Bronchial epithelial cell (primary cell): Measurements from ENCODE around the gene SF3B4. TPM values are rescaled to one million over a fixed set of nuclear protein-coding genes. Genes with fewer than 3 reads are reported as not detected.

Source experiments
- DNase-seq: peaks from one replicate; pipeline ENCODE4 v3.0.0-alpha.2; 2010; ENCODE audit warnings: low read depth
- FAIRE-seq: peaks from 2 replicates; lab custom pipeline; 2011; peaks lifted over from hg19 to GRCh38; lab: Jason Lieb, UNC
- H3K27me3 ChIP-seq: 2 replicates; pipeline ENCODE4 v1.5.1; 2011; ENCODE audit warnings: low read length; ENCODE audit not compliant: control insufficient read depth, insufficient read depth
- H3K36me3 ChIP-seq: 2 replicates; pipeline ENCODE4 v1.5.1; 2011; ENCODE audit warnings: low read length; ENCODE audit not compliant: control insufficient read depth, insufficient read depth
- H3K4me3 ChIP-seq: 2 replicates; pipeline ENCODE4 v1.5.1; 2011; ENCODE audit warnings: mild to moderate bottlenecking, low read depth, low read length, control low read depth
- total RNA-seq: library from RNA; depleted of rRNA; stranded (reverse); fragments of >200 nt; gene quantifications from 2 replicates; pipeline ENCODE4 v1.2.1, GENCODE V29; 2014
- TF ChIP-seq, protein P1 (sequence below): IDR thresholded peaks from 2 replicates; pipeline ENCODE4 v1.5.1; 2011; ENCODE audit warnings: mild to moderate bottlenecking, moderate library complexity, low read length, control low read depth, inconsistent platforms; ENCODE audit not compliant: insufficient read depth, severe bottlenecking

The SF3B4 gene
- total RNA-seq, 1 donor from 2014 or later = 7.4 TPM

DNA sequence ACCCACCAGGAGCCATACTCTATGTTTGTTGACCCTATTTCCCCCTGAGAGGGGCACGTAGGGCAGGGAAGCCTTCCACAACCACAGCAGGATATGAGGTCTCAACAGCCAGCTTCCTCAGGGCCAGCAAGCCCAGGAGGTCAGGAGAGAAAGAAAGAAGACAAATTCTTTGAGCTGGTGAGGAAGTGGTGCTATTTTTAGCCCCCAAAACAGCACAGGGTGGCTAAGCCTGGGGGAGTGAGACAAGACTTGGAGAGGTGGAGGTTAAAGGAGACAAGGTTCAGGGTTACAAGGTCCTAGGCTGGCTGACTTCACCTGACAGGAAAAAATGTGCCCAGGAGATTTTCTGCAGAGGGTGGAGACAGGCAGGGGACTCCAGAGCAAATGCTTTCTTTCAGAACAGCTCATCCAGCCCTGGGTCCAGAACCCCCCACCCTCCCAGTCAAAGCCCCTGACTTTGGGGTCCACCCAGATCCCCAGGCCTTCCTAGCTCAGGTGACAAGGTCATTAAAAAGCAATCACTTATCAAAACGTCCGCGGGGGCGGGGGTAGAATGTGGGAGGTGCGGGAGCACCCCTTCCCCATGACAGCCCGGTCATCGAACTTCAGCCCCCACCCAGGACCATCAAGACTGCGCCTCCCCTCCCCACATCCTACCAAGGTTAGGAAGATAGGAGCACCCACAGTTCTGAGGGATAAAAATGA, 11.3 kb downstream of the SF3B4 start:
- no peaks in the 10 kb centered on the region for H3K36me3 ChIP-seq
- FAIRE-seq = no peak
- TF ChIP-seq, protein P1, sequence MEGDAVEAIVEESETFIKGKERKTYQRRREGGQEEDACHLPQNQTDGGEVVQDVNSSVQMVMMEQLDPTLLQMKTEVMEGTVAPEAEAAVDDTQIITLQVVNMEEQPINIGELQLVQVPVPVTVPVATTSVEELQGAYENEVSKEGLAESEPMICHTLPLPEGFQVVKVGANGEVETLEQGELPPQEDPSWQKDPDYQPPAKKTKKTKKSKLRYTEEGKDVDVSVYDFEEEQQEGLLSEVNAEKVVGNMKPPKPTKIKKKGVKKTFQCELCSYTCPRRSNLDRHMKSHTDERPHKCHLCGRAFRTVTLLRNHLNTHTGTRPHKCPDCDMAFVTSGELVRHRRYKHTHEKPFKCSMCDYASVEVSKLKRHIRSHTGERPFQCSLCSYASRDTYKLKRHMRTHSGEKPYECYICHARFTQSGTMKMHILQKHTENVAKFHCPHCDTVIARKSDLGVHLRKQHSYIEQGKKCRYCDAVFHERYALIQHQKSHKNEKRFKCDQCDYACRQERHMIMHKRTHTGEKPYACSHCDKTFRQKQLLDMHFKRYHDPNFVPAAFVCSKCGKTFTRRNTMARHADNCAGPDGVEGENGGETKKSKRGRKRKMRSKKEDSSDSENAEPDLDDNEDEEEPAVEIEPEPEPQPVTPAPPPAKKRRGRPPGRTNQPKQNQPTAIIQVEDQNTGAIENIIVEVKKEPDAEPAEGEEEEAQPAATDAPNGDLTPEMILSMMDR = no peak
- no peak overlapping the region for H3K4me3 ChIP-seq
- H3K27me3 ChIP-seq = peaks cover 4% of the 10 kb centered on the region
- no peak for DNase-seq

DNA sequence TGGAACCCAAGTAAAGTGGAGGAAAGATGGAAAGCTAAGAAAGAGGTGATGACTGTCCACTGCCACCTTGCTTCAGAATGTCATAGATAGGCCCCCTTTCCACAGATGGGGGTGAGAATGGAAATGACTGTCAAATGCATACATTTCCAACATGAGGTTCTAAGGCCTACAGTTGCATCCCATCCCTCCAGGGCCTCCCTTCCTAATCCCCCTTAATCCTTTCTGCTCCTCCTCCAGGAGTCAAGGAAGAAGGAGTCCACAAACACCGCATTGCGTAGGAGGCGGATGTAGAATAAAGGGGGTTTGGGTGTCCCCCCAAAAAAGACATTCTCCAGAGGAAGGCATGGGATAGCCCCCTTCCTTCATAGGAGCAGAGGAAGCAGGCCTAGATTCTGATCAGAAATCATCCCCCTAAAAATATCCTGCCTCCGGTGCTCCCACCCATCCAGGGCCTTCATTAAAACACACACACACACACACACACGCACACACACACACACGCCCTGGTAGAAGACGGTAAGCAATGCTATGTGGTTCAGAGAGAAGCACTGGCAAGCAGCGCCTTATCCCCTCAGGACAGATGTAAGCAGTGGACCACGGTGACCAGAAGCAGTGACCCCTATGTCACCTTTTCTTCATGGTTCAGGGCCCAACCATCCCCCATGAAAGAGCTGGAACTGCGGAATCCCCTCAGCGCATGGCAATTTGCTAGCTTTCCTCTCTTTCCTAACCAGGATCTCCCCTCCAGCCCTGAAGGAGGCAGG, 12.0 kb downstream of the SF3B4 start:
- FAIRE-seq (no peak), DNase-seq (no peak)
- TF ChIP-seq, protein P1 = no peak
- Histone ChIP-seq H3K4me3 (no peak overlapping the region), H3K36me3 (no peaks in the 10 kb centered on the region), H3K27me3 (peaks cover 4% of the 10 kb centered on the region)

DNA sequence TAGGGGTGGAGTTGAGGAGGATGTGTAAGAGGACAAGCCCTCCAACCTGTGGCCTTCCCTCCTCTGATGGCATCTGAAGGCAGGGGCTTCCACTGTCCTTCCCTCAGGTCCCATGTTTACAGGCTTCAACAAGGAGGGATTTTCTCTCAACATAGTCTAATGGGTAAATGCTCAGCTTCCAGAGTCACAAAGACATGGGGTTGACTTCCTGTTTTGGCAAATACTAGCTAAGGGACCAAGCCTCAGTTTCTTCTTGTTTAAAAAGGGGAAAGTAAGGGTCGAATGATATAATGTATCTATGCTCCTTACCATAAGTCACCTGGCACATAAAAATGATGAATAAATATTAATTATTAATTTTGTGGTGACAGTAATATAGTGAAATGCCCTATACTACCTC, 13.1 kb downstream of the SF3B4 start:
- Histone ChIP-seq H3K4me3 (no peak overlapping the region), H3K36me3 (no peaks in the 10 kb centered on the region), H3K27me3 (peaks cover 4% of the 10 kb centered on the region)
- DNase-seq = no peak
- TF ChIP-seq, protein P1 = no peak
- FAIRE-seq = no peak

DNA sequence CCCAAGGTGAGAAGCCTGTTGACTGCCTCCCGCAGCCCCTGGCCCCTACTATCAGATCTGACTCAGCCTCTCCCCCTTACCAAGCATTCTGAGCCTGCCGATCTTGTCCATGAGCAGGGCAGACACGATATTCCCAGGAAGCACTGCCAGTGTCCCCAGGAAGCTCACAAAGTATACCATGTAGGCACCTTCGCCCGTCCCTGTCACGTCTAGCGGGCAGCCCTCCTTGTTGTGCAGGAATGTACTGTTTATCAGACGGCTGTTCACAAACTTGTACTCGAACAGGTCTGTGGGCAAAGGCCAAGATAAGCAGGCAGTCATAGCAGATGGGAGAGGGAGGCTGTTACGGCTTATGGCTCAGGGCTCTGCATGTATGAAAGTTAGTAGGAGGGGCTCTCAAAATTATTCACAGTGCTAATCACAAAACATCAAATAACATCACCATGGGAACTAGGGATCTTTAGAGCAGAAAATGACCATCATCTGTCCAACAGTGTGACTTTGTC, 21.0 kb downstream of the SF3B4 start:
- Histone ChIP-seq H3K27me3 (no peaks in the 10 kb centered on the region), H3K36me3 (no peaks in the 10 kb centered on the region), H3K4me3 (no peak overlapping the region)
- FAIRE-seq = no peak
- TF ChIP-seq, protein P1 = no peak
- no peak for DNase-seq

DNA sequence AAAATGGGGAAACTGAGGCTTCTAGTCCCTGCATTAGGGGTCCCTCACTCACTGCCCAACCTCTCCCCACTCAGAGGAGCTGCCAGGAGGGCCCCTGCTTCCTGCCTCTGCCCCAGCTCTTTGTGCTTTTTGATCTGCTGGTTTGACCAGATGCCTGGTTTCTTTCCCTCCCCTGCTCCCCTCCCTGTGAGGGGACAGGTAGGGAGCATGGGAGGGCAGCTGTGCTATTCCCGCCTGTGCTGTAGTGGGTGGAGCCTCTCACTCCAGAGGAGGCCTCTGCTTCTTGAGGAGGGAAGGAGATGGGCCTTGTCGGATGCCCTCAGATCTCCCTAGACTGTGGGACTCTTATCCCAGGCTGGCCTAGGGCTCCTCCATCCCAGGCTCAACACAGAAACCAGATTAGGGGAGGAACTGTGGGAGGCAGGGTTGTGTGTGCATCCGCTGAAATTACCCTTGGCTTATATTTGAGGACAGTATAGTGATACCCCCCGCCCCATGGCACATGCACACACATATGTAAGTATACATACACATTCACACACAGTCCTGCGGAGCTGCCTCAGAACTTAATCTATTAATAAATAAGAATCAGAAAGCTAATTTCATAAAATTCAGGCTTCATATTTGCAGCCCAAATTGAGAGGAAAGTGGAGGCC, 23.6 kb downstream of the SF3B4 start:
- TF ChIP-seq, protein P1 = no peak
- DNase-seq (no peak), FAIRE-seq (no peak)
- Histone ChIP-seq H3K36me3 (no peaks in the 10 kb centered on the region), H3K4me3 (no peak overlapping the region), H3K27me3 (no peaks in the 10 kb centered on the region)
